ENCODE data around the gene CTIF. TPM values are rescaled to one million over a fixed set of nuclear protein-coding genes. Genes with fewer than 3 reads are reported as not detected.

Gene CTIF
- total RNA-seq, 2 donors from 2014 or later: 14.8 to 18.5 TPM

GRCh38 chr18:48589797-48590519 lies 51.1 kb downstream of the CTIF start:
- intact Hi-C loops (cut with DNase I, micrococcal nuclease): no loop called here
- DNase-seq: no peak
- ATAC-seq: no peak

- intact Hi-C loops (cut with DNase I, micrococcal nuclease): no loop called here
- no peak for ATAC-seq
- DNase-seq: no peak
Observed at GRCh38 chr18:48590678-48591077, 51.8 kb downstream of the CTIF start.

GRCh38 chr18:48592540-48593171 lies 53.8 kb downstream of the CTIF start:
- DNase-seq: no peak
- intact Hi-C loops (cut with DNase I, micrococcal nuclease): no loop called here
- no peak for ATAC-seq

- no peak for ATAC-seq
- intact Hi-C loops (cut with DNase I, micrococcal nuclease): no loop called here
- peak in 1 of 2 donors; percentile 43 for DNase-seq
Observed at GRCh38 chr18:48594471-48595094, 55.8 kb downstream of the CTIF start.

- no peak for ATAC-seq
- DNase-seq: no peak
- intact Hi-C loops (cut with DNase I, micrococcal nuclease): no loop called here
Observed at GRCh38 chr18:48595703-48596218, 56.9 kb downstream of the CTIF start.

GRCh38 chr18:48597110-48597509 lies 58.3 kb downstream of the CTIF start:
- intact Hi-C loops (cut with DNase I, micrococcal nuclease): no loop called here
- DNase-seq (no peak), ATAC-seq (no peak)

- no peak for ATAC-seq
- intact Hi-C loops (cut with DNase I, micrococcal nuclease): no loop called here
- no peak for DNase-seq
Observed at GRCh38 chr18:48597671-48598070, 58.8 kb downstream of the CTIF start.

GRCh38 chr18:48599391-48599790 lies 60.6 kb downstream of the CTIF start:
- intact Hi-C loops (cut with DNase I, micrococcal nuclease): no loop called here
- DNase-seq (no peak), ATAC-seq (no peak)

GRCh38 chr18:48600046-48600445 lies 61.2 kb downstream of the CTIF start:
- no peak for DNase-seq
- no peak for ATAC-seq
- intact Hi-C loops (cut with DNase I, micrococcal nuclease): no loop called here

- ATAC-seq: no peak
- no peak for DNase-seq
Observed at GRCh38 chr18:48600456-48601090, 61.7 kb downstream of the CTIF start.

GRCh38 chr18:48601343-48601742 lies 62.5 kb downstream of the CTIF start:
- ATAC-seq (no peak), DNase-seq (no peak)
- intact Hi-C loops (cut with DNase I, micrococcal nuclease): no loop called here

More at GRCh38 chr18:48600456-48601090, 61.7 kb downstream of the CTIF start:
- intact Hi-C loops (cut with DNase I, micrococcal nuclease): no loop called here

- intact Hi-C loops (cut with DNase I, micrococcal nuclease): no loop called here
- no peak for ATAC-seq
- no peak for DNase-seq
Observed at GRCh38 chr18:48602759-48603390, 64.0 kb downstream of the CTIF start.

- intact Hi-C loops (cut with DNase I, micrococcal nuclease): no loop called here
- DNase-seq (no peak), ATAC-seq (no peak)
Observed at GRCh38 chr18:48605408-48605845, 66.6 kb downstream of the CTIF start.

- ATAC-seq (no peak), DNase-seq (no peak)
- intact Hi-C loops (cut with DNase I, micrococcal nuclease): no loop called here
Observed at GRCh38 chr18:48607056-48607984, 68.5 kb downstream of the CTIF start.

GRCh38 chr18:48608581-48608980 lies 69.8 kb downstream of the CTIF start:
- no peak for DNase-seq
- intact Hi-C loops (cut with DNase I, micrococcal nuclease): no loop called here

GRCh38 chr18:48609114-48609513 lies 70.3 kb downstream of the CTIF start:
- ATAC-seq: no peak
- intact Hi-C loops (cut with DNase I, micrococcal nuclease): no loop called here

More at GRCh38 chr18:48608581-48608980, 69.8 kb downstream of the CTIF start:
- no peak for ATAC-seq

GRCh38 chr18:48609820-48610815 lies 71.3 kb downstream of the CTIF start:
- ATAC-seq (no peak), DNase-seq (no peak)
- intact Hi-C loops (cut with DNase I, micrococcal nuclease): no loop called here

More at GRCh38 chr18:48609114-48609513, 70.3 kb downstream of the CTIF start:
- DNase-seq: no peak
